A673 (cell line): ENCODE results near the gene GALNT4.

ENCODE experiments used
- EZH2 ChIP-seq: fragments of 200-600 bp; sonication (generic); IDR thresholded peaks from 2 replicates; pipeline ENCODE4 v1.6.1; 2017; ENCODE audit warnings: borderline replicate concordance, low read depth, mild to moderate bottlenecking, mixed read lengths, antibody characterized with exemption, low read length; ENCODE audit not compliant: poor library complexity, severe bottlenecking
- TF ChIP-seq, protein P1 (sequence below): fragments of 300-800, 200-600 bp; sonication (generic); conservative IDR thresholded peaks from 2 replicates; pipeline ENCODE4 v1.5.1; 2017; ENCODE audit warnings: low read depth, mild to moderate bottlenecking, antibody characterized with exemption, low read length, moderate library complexity, mixed read lengths

GRCh38 chr12:89476904-89477595 lies 47.5 kb downstream of the GALNT4 start:
- TF ChIP-seq, protein P1, sequence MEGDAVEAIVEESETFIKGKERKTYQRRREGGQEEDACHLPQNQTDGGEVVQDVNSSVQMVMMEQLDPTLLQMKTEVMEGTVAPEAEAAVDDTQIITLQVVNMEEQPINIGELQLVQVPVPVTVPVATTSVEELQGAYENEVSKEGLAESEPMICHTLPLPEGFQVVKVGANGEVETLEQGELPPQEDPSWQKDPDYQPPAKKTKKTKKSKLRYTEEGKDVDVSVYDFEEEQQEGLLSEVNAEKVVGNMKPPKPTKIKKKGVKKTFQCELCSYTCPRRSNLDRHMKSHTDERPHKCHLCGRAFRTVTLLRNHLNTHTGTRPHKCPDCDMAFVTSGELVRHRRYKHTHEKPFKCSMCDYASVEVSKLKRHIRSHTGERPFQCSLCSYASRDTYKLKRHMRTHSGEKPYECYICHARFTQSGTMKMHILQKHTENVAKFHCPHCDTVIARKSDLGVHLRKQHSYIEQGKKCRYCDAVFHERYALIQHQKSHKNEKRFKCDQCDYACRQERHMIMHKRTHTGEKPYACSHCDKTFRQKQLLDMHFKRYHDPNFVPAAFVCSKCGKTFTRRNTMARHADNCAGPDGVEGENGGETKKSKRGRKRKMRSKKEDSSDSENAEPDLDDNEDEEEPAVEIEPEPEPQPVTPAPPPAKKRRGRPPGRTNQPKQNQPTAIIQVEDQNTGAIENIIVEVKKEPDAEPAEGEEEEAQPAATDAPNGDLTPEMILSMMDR: no peak
- no peak for TF ChIP-seq EZH2
